NCI-H1694 treated with DMSO at 0.1 percent for 48 hours (cell line): ENCODE measurements around the gene TESPA1.
"Not testable (repeated sequence)": the region's sequence is repeated elsewhere in the genome, so short reads cannot be mapped to it uniquely, and the experiment has no call there.

Experiments
- DNase-seq: peaks from one replicate; lab custom pipeline; 2025; lab: John Stamatoyannopoulos, UW

TESPA1 gene

GRCh38 chr12:54945082-54945481, 39.5 kb downstream of the TESPA1 start:
- no peak for DNase-seq

DNA sequence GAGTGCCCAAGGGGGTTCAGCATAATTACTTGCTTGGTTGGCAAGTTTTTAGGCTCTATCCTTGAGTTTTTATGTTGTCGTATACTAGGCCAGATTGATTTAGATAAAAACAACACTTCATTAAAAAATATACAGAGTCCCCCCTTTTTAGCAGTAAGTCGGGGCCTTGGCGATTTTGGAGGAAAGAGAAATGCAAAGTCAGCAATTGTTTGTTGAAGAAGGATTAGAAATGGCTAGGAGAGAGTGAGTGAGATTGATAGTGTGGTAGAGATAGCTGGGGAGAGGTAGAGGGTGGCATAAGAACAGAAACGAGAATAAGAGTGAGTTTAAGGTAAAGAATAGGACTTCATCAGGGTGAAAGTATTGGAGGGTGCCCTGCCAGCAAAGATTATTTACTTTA, 41.3 kb downstream of the TESPA1 start:
- not testable (repeated sequence) for DNase-seq

DNA sequence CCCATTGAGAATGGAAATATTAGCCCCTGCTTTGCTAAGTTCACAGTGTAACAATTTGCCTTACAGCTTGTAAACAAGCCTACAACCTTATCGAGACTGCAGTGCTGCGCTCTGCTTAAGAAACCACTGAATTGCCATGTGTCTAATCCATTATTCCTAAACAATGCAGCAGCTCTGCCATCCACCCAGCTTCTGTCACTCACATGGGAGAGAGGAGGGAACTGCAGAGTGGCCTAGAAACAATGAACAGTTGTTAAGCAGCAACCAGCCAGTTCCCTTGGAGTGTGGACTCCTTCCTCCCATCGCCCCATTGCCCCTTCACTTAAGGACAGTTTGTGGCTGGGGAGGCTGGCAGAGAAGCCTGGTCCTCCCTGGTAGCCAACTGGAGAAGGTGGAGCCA, 42.9 kb downstream of the TESPA1 start:
- DNase-seq: no peak

GRCh38 chr12:54940727-54941315, 43.7 kb downstream of the TESPA1 start:
- no peak for DNase-seq

- no peak for DNase-seq
Observed at GRCh38 chr12:54937929-54938328, 46.6 kb downstream of the TESPA1 start.

- no peak for DNase-seq
Observed at GRCh38 chr12:54937376-54937775, 47.2 kb downstream of the TESPA1 start.

DNA sequence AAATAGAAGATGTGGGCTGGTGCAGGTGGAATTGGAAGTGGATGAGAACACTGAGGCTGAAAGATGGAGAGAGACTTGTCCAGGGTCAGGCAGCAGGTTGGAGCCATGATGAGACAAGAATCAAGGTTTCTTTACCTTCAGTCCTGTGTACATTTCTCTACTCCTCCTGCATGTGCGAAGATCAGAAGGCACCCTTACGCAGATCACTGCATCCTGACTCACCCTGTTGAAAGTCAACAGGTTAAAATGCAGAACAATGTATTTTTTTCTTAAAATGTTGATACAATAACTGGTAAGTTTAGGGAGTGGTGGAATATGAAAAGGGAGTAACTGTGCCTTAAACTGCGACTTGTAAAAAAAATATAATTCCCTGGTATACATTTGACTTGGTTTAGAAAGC, 47.8 kb downstream of the TESPA1 start:
- no peak for DNase-seq

DNA sequence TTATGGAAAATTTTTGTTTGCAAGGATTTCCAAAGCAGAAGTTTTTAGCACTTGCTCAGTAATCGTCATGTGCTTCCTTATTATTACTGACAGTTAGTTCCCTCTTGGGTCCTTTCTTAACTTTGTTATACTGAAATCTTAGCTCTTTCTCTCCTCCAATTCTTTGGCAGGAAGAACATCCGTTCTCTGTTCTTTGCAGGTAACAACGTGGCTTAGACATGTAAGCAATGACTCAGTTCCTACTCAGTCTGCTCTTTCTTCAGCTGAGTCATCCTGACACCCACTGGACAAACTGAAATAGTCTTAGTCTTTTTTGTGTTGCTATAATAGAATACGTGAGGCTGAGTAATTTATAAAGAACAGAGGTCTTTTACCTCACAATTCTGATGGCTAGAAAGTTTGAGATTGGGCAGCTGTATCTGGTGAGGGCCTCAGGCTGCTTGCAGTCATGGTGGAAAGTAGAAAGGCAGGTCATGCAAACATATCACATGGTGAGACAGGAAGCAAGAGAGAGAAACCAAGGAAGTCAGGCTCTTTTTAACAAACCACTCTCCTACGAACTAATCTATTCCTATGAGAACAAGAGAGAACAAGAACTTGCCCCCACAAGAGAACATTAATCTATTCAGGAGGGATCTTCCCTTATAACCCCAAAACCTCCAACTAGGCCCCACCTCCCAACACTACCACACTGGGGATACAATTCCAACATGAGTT, 49.2 kb downstream of the TESPA1 start:
- DNase-seq: no peak

DNA sequence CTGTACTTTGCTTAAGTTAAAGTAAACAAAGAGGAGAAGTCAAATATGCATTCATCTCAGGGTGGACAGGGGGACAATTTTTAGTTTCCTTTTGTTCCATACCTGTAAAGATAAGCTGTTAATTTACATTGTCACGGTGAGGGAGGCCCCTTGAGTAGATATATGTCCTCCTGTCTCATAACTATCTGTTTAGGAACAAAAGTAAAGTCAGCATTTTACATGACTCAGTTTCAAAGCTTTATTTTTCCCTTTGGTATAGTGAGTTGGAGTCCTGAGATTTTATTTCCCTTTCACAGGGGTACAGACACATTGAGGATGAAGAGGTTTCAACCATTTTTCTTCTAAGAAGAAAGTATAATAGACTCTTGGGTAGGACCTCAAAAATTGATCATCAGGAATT, 50.1 kb downstream of the TESPA1 start:
- no peak for DNase-seq

- DNase-seq: no peak
Observed at GRCh38 chr12:54933376-54933775, 51.2 kb downstream of the TESPA1 start.

GRCh38 chr12:54932691-54933090, 51.9 kb downstream of the TESPA1 start:
- DNase-seq: no peak

- no peak for DNase-seq
Observed at GRCh38 chr12:54932038-54932437, 52.5 kb downstream of the TESPA1 start.

DNA sequence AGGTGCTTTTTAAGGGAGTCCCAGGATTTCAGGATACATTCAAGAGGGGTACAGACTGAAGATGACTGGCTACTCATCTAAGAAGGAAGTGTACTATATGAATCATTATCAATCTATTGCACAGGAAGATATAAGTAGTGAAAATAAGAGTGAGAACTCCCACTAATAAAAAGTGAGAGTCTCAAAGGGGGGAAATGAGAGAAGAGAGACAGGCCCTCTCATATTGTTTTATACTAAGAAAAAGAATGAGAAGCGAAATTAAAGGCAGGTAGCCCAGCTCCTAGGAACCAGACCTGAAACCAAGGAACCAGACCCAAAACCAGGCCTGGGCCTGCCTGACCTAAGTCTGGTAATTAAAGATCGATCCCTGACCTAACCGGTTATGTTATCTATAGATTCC, 54.6 kb downstream of the TESPA1 start:
- no peak for DNase-seq

GRCh38 chr12:54926246-54926645, 58.3 kb downstream of the TESPA1 start:
- no peak for DNase-seq

DNA sequence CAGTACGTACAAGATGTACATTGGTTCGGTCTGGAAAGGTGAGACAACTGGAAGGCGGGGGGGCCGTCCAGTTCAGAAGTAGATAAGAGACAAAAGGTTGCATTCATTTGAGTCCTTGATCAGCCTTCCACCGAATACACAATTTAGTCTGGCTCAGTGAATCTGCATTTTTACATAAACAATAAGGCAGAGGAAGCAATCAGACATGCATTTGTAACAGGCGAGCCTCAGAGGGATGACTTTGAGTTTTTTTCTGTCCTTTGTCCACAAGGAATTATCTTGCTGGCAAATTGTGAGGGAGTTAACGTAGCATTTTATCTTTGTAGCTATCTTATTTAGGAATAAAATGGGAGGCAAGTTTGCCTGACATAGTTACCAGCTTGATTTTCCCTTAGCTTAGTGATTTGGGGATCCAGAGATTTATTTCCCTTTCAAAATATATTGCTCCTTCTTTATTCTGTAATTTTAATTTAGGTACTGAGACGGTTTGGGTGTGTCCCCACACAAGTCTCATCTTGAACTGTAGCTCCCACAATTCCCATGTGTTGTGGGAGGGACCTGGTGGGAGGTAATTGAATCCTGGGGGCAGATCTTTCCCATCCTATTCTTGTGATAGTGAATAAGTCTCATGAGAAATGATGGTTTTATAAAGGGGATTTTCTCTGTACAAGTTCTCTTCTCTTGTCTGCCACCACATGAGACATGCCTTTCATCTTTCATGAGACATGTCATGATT, 59.4 kb downstream of the TESPA1 start:
- no peak for DNase-seq

GRCh38 chr12:54917001-54917488, 67.5 kb downstream of the TESPA1 start:
- no peak for DNase-seq
